Measurements from ENCODE around the gene HERPUD2. TPM values are rescaled to one million over a fixed set of nuclear protein-coding genes. Genes with fewer than 3 reads are reported as not detected.
A peak's percentile ranks its signal among the peaks of the same experiment; 100 is the strongest.

The HERPUD2 gene
- total and polyA plus RNA-seq, 11 donors: 6.4 to 26.3 (median 16.5) TPM

DNA sequence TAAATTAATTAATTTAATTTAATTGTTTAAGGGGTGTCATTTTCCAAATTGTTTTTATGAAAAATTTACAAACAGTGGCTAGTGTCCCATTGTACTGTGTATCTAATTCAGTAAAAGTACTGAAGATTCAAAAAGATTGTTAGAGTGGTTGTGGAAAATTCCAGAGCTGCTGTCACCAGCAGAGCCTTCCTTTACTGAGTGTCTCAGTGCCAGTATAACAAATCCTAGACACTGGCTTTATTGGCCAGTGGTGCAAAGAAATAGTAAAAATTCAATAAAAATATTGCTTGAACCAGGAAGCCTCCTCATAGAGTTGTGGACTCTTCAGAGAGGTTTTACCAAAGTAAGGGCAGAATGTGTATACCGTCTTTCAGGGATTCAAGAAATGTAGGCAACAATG, 23.1 kb upstream of the HERPUD2 start:
- Histone ChIP-seq H3K4me3 (peak overlapping the region in 8 of 12 donors; percentile 33 to 51 (median 44)), H3K27ac (peak overlapping the region in 8 of 12 donors; percentile 16 to 82 (median 74)), H3K9me3 (no peaks in the 10 kb centered on the region), H3K4me1 (peaks cover 0 to 46% (median 15%) of the 10 kb centered on the region in 12 donors), H3K27me3 (no peaks in the 10 kb centered on the region), H3K36me3 (no peaks in the 10 kb centered on the region)
- intact Hi-C loops (cut with DNase I): loop anchor here in 3 of 10 donors (5.0 kb wide), 2 partner anchors 39 to 84 kb away; partner anchors contain the start of gene SEPTIN7 (in 2 of the 3)
- no peak for TF ChIP-seq POLR2A (IDR thresholded peaks at IDR 0.05)
- TF ChIP-seq, protein P1, sequence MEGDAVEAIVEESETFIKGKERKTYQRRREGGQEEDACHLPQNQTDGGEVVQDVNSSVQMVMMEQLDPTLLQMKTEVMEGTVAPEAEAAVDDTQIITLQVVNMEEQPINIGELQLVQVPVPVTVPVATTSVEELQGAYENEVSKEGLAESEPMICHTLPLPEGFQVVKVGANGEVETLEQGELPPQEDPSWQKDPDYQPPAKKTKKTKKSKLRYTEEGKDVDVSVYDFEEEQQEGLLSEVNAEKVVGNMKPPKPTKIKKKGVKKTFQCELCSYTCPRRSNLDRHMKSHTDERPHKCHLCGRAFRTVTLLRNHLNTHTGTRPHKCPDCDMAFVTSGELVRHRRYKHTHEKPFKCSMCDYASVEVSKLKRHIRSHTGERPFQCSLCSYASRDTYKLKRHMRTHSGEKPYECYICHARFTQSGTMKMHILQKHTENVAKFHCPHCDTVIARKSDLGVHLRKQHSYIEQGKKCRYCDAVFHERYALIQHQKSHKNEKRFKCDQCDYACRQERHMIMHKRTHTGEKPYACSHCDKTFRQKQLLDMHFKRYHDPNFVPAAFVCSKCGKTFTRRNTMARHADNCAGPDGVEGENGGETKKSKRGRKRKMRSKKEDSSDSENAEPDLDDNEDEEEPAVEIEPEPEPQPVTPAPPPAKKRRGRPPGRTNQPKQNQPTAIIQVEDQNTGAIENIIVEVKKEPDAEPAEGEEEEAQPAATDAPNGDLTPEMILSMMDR (IDR thresholded peaks at IDR 0.05): no peak
- DNase-seq (no peak), ATAC-seq (no peak)
- 61 to 76% (median 65%) methylated on average over 1 of the region's 1 CpG for WGBS, 4 donors

DNA sequence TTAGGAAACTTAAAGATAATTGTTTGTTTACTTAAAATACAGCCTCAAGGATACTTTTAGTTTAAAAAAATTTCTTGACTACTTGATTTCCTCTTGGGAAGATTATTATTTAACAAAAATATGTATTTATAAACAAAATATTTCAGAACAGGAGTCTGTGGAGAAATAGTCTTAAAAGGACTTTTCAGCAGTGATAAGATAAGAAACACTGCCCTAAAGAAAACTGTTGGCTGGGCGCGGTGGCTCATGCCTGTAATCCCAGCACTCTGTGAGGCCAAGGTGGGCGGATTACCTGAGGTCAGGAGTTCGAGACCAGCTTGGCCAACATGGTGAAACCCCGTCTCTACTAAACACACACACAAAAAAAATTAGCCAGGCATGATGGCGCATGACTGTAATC, 22.6 kb upstream of the HERPUD2 start:
- ATAC-seq (no peak), DNase-seq (no peak)
- Histone ChIP-seq H3K27ac (peak overlapping the region in 11 of 12 donors; percentile 17 to 82 (median 71)), H3K36me3 (no peaks in the 10 kb centered on the region), H3K4me1 (peaks cover 0 to 46% (median 12%) of the 10 kb centered on the region in 12 donors), H3K27me3 (no peaks in the 10 kb centered on the region), H3K4me3 (peak overlapping the region in 8 of 12 donors; percentile 33 to 51 (median 44)), H3K9me3 (no peaks in the 10 kb centered on the region)
- 62 to 74% (median 70%) methylated on average over 6 of the region's 6 CpGs for WGBS, 4 donors
- intact Hi-C loops (cut with DNase I): loop anchor here in 3 of 10 donors (5.0 kb wide), 2 partner anchors 40 to 85 kb away; partner anchors contain the start of gene SEPTIN7 (in 2 of the 3)
- TF ChIP-seq POLR2A (IDR thresholded peaks at IDR 0.05): no peak
- TF ChIP-seq, protein P1 (IDR thresholded peaks at IDR 0.05): no peak

DNA sequence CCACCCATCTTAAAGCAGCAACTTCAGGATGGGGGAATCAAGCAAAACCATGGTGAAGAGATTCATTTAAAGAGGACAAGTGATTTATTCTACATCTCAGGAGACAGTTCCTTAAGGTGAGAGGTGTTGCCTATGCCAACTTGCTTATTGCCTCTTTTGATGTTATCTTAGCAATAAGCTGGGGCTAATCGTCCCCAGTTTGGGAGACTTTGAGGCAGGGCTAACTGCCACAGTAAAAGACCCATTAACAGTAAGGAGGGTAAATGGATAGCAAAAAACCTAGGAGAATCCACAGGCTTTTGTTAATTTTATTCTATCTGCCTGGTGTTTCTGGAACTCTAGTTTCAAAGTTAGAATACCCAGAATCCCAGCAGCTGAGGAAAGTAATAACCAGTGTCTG, 22.1 kb upstream of the HERPUD2 start:
- TF ChIP-seq POLR2A (IDR thresholded peaks at IDR 0.05): no peak
- TF ChIP-seq, protein P1 (IDR thresholded peaks at IDR 0.05): no peak
- intact Hi-C loops (cut with DNase I): loop anchor here in 3 of 10 donors (5.0 kb wide), 2 partner anchors 40 to 85 kb away; partner anchors contain the start of gene SEPTIN7 (in 2 of the 3)
- ATAC-seq (no peak), DNase-seq (no peak)
- WGBS, 4 donors: 25 to 35% (median 27%) methylated on average over 1 of the region's 1 CpG
- no peaks in the 10 kb centered on the region for H3K9me3 ChIP-seq
- H3K4me1 ChIP-seq: peaks cover 0 to 46% (median 9%) of the 10 kb centered on the region in 12 donors
- no peaks in the 10 kb centered on the region for H3K36me3 ChIP-seq
- H3K27ac ChIP-seq: peak overlapping the region in 11 of 12 donors; percentile 17 to 82 (median 71)
- H3K4me3 ChIP-seq: peak overlapping the region in 10 of 12 donors; percentile 1 to 51 (median 41)
- H3K27me3 ChIP-seq: no peaks in the 10 kb centered on the region

DNA sequence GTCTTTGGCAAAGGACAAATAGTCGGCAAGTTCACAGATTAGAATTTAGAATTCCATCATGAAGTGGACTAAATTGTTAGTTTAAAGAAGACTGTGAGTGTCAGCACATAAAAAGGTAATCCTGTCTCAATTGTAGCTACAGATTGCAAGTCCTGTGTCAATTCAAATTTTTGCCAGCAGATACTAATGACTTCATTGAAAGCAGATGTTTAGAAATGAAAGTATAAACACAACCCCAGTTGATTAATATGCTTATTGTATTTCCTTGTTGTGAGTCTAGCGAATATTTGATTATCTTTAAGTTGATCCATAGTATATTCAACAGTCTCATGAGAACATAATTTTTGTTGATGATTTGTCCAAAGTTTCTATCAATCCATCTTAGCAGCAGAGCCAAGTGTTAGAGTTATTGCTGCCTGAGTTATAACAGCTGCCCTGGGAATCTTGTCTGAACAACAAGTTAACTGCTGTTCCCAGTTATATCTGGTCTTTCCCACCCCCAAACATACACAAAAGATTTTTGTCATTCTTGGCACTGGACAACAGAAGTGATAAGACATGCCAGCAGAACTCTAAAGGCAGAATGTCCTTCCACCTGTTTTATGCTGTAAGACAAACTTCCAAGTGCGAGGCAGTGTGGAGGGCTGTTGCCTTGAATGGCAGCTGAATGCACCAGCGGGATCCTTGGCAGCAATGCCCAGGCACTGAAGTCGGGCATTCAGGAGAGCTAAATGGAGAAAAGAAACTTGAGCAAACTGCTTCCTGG, 21.3 kb upstream of the HERPUD2 start:
- H3K4me1 ChIP-seq: peaks cover 0 to 43% (median 7%) of the 10 kb centered on the region in 12 donors

More for the DNA sequence above, 21.3 kb upstream of the HERPUD2 start:
- Histone ChIP-seq H3K9me3 (no peaks in the 10 kb centered on the region), H3K27ac (peak overlapping the region in 11 of 12 donors; percentile 46 to 82 (median 71)), H3K4me3 (peak overlapping the region in 10 of 12 donors; percentile 1 to 51 (median 41)), H3K27me3 (no peaks in the 10 kb centered on the region), H3K36me3 (no peaks in the 10 kb centered on the region)
- 20 to 31% (median 30%) methylated on average over 5 of the region's 5 CpGs for WGBS, 4 donors
- ATAC-seq (peak; percentile 52 to 73 (median 72)), DNase-seq (peak in 3 of 5 donors; percentile 41 to 60 (median 57))
- TF ChIP-seq, protein P1 (IDR thresholded peaks at IDR 0.05): no peak
- TF ChIP-seq POLR2A (IDR thresholded peaks at IDR 0.05): no peak
- intact Hi-C loops (cut with DNase I): loop anchor here in 3 of 10 donors (5.0 kb wide), 2 partner anchors 41 to 86 kb away; partner anchors contain the start of gene SEPTIN7 (in 2 of the 3)

Measured in heart left ventricle (tissue), 16 donors.